SH-SY5Y (cell line): ENCODE data around the gene ACRV1.

Source experiments
- GATA2 ChIP-seq: IDR thresholded peaks from 2 replicates; pipeline ENCODE4 v1.6.1; 2011; ENCODE audit warnings: mild to moderate bottlenecking, low read depth, low read length
- GATA3 ChIP-seq: IDR thresholded peaks from 2 replicates; pipeline ENCODE4 v1.6.1; 2011; ENCODE audit warnings: low read depth, mild to moderate bottlenecking, low read length, moderate library complexity

GRCh38 chr11:125663910-125664309 is 16.7 kb downstream of the ACRV1 start:
- no peak for TF ChIP-seq GATA2
- TF ChIP-seq GATA3, result no peak
